Nephron progenitor cell (in vitro differentiated cells): ENCODE measurements around the gene FARP1.
A peak's percentile ranks its signal among the peaks of the same experiment; 100 is the strongest.
"Not testable (repeated sequence)": the region's sequence is repeated elsewhere in the genome, so short reads cannot be mapped to it uniquely, and the experiment has no call there.

Source experiments
- DNase-seq: peaks from one replicate; pipeline ENCODE4 v3.0.0; 2021
- H3K27ac Mint-ChIP-seq: 2 replicates; pipeline ENCODE4 v1.8.0; 2021; ENCODE audit warnings: mild to moderate bottlenecking, moderate library complexity, mixed read lengths
- H3K27me3 Mint-ChIP-seq: 2 replicates; pipeline ENCODE4 v1.8.0; 2021; ENCODE audit warnings: mild to moderate bottlenecking, low read depth, mixed read lengths; ENCODE audit not compliant: poor library complexity
- H3K36me3 Mint-ChIP-seq: 2 replicates; pipeline ENCODE4 v1.8.0; 2021; ENCODE audit warnings: low read depth, mixed read lengths
- H3K4me1 Mint-ChIP-seq: 2 replicates; pipeline ENCODE4 v1.8.0; 2021; ENCODE audit warnings: mixed read lengths
- H3K4me3 Mint-ChIP-seq: 2 replicates; pipeline ENCODE4 v1.8.0; 2021; ENCODE audit warnings: mild to moderate bottlenecking, moderate library complexity, mixed read lengths
- H3K9me3 Mint-ChIP-seq: 2 replicates; pipeline ENCODE4 v1.8.0; 2021; ENCODE audit warnings: mild to moderate bottlenecking, moderate library complexity, mixed read lengths
- CTCF ChIP-seq: fragments of 200-600 bp; sonication (generic); IDR thresholded peaks from 2 replicates; pipeline ENCODE4 v1.5.0; 2021; ENCODE audit warnings: antibody characterized with exemption

The FARP1 gene

GRCh38 chr13:98225036-98225940 lies 82.4 kb downstream of the FARP1 start:
- H3K4me3 Mint-ChIP-seq = no peak overlapping the region
- peak overlapping the region; percentile 66 for H3K27ac Mint-ChIP-seq
- peaks cover 41% of the 10 kb centered on the region for H3K9me3 Mint-ChIP-seq
- peaks cover 50% of the 10 kb centered on the region for H3K4me1 Mint-ChIP-seq
- no peaks in the 10 kb centered on the region for H3K27me3 Mint-ChIP-seq
- no peak for TF ChIP-seq CTCF
- peaks cover 74% of the 10 kb centered on the region for H3K36me3 Mint-ChIP-seq
- DNase-seq = no peak

- Mint-ChIP-seq H3K9me3 (peaks cover 49% of the 10 kb centered on the region), H3K4me3 (no peak overlapping the region), H3K36me3 (peaks cover 84% of the 10 kb centered on the region), H3K27ac (no peak overlapping the region), H3K27me3 (no peaks in the 10 kb centered on the region), H3K4me1 (peaks cover 38% of the 10 kb centered on the region)
- no peak for TF ChIP-seq CTCF
- no peak for DNase-seq
Observed at GRCh38 chr13:98226496-98226895, 83.6 kb downstream of the FARP1 start.

GRCh38 chr13:98228661-98229341 lies 85.9 kb downstream of the FARP1 start:
- DNase-seq = no peak
- Mint-ChIP-seq H3K4me1 (peaks cover 33% of the 10 kb centered on the region), H3K27me3 (no peaks in the 10 kb centered on the region), H3K9me3 (peaks cover 53% of the 10 kb centered on the region), H3K27ac (no peak overlapping the region), H3K36me3 (peaks cover 78% of the 10 kb centered on the region), H3K4me3 (no peak overlapping the region)
- no peak for TF ChIP-seq CTCF

GRCh38 chr13:98230762-98231161 lies 87.9 kb downstream of the FARP1 start:
- peaks cover 69% of the 10 kb centered on the region for H3K36me3 Mint-ChIP-seq
- not testable (repeated sequence) for H3K4me3 Mint-ChIP-seq
- peaks cover 53% of the 10 kb centered on the region for H3K9me3 Mint-ChIP-seq

GRCh38 chr13:98232456-98232855 lies 89.6 kb downstream of the FARP1 start:
- H3K9me3 Mint-ChIP-seq = peaks cover 43% of the 10 kb centered on the region
- TF ChIP-seq CTCF = no peak
- DNase-seq = no peak
- peak overlapping the region; percentile 98 for H3K27ac Mint-ChIP-seq
- no peaks in the 10 kb centered on the region for H3K27me3 Mint-ChIP-seq
- no peak overlapping the region for H3K4me3 Mint-ChIP-seq
- H3K4me1 Mint-ChIP-seq = peaks cover 45% of the 10 kb centered on the region
- H3K36me3 Mint-ChIP-seq = peaks cover 68% of the 10 kb centered on the region

More at GRCh38 chr13:98230762-98231161, 87.9 kb downstream of the FARP1 start:
- DNase-seq, H3K27me3 Mint-ChIP-seq, H3K27ac Mint-ChIP-seq: not testable (repeated sequence)
- H3K4me1 Mint-ChIP-seq = peaks cover 34% of the 10 kb centered on the region

GRCh38 chr13:98233127-98233526 lies 90.2 kb downstream of the FARP1 start:
- TF ChIP-seq CTCF = no peak
- peaks cover 40% of the 10 kb centered on the region for H3K9me3 Mint-ChIP-seq
- H3K27me3 Mint-ChIP-seq = no peaks in the 10 kb centered on the region
- H3K4me3 Mint-ChIP-seq = no peak overlapping the region
- no peak for DNase-seq
- peaks cover 52% of the 10 kb centered on the region for H3K4me1 Mint-ChIP-seq
- H3K36me3 Mint-ChIP-seq = peaks cover 68% of the 10 kb centered on the region
- peak overlapping the region; percentile 98 for H3K27ac Mint-ChIP-seq
